AG10803 (cell line): ENCODE data around the gene OR6C4.
"Not testable (repeated sequence)": the region's sequence is repeated elsewhere in the genome, so short reads cannot be mapped to it uniquely, and the experiment has no call there.

Experiments
- DNase-seq: peaks from one replicate; pipeline ENCODE4 v3.0.0; 2010; ENCODE audit warnings: low read depth
- H3K4me3 ChIP-seq: 2 replicates; pipeline ENCODE4 v1.5.1; 2011; ENCODE audit warnings: mild to moderate bottlenecking, low read length, control low read depth
- TF ChIP-seq, protein P1 (sequence below): conservative IDR thresholded peaks from 2 replicates; pipeline ENCODE4 v1.5.1; 2011; ENCODE audit warnings: mild to moderate bottlenecking, low read length, control low read depth, inconsistent platforms

OR6C4 gene

DNA sequence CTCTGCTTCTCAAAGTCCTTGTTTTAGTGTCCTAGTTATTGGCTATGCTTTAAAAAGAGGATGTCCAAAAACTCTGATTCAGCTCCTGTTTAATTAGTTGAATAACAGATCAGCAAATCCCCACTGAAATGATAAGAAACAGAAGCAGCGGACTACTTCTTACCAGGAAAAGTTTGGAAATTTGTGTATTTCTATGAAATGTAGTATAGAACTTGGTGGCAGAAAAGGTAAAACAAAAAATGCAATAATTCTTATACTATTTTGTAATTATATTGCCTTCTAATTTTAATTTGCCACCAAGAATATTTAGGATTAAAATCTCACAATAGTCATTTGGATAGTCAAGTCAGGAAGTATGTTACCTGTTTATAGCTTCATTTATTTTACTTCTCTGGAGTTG lies 22.8 kb downstream of the OR6C4 start, which contains the start of gene OR2AP1:
Gene OR2AP1 (plus strand): TSS at position 301 of the 400 bp plus-strand sequence. CDS start 1,947 bp downstream, outside the sequence.
- no peak within 1 kb of the TSS for H3K4me3 ChIP-seq
- DNase-seq: no peak
- TF ChIP-seq, protein P1, sequence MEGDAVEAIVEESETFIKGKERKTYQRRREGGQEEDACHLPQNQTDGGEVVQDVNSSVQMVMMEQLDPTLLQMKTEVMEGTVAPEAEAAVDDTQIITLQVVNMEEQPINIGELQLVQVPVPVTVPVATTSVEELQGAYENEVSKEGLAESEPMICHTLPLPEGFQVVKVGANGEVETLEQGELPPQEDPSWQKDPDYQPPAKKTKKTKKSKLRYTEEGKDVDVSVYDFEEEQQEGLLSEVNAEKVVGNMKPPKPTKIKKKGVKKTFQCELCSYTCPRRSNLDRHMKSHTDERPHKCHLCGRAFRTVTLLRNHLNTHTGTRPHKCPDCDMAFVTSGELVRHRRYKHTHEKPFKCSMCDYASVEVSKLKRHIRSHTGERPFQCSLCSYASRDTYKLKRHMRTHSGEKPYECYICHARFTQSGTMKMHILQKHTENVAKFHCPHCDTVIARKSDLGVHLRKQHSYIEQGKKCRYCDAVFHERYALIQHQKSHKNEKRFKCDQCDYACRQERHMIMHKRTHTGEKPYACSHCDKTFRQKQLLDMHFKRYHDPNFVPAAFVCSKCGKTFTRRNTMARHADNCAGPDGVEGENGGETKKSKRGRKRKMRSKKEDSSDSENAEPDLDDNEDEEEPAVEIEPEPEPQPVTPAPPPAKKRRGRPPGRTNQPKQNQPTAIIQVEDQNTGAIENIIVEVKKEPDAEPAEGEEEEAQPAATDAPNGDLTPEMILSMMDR: no peak

DNA sequence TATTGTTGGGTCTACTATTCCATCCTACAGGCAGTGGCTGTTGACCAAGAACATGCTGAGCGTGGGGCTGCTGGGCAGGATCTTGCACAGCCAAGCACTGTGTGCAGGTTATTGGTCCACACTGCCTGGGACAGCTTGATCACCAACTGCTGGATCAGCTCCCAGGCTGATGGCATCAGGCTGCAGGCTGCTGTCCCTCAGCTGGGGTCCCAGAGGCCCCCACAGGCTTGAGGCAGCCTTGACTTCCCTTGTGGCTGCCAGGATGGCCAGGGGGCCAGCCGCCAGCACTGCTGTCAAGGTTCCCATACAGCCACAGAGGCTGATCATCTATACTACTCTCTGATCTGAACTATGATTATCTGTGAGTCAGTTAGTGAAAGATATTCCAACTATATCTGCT lies 32.7 kb downstream of the OR6C4 start:
- no peak overlapping the region for H3K4me3 ChIP-seq
- TF ChIP-seq, protein P1: no peak
- no peak for DNase-seq

DNA sequence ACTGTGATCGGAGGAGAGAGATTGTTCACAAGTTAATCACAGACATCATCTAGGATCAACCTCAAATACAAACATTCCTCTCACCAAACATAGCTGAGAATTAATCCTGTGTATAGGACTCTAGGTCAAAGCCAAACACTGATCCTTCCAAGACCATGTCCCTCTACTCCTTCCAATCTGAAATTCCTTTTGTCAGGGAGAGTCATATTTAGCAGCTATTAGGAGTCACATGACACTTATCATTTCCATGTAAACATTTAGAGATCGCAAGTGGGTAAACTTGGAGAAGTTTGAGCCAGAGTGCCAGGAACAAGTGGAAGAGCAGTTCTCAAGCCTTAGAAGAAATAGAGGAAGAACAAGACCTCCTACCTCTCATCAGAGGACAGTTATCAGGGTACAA lies 36.4 kb downstream of the OR6C4 start:
- H3K4me3 ChIP-seq: no peak overlapping the region
- DNase-seq: no peak
- TF ChIP-seq, protein P1: no peak

DNA sequence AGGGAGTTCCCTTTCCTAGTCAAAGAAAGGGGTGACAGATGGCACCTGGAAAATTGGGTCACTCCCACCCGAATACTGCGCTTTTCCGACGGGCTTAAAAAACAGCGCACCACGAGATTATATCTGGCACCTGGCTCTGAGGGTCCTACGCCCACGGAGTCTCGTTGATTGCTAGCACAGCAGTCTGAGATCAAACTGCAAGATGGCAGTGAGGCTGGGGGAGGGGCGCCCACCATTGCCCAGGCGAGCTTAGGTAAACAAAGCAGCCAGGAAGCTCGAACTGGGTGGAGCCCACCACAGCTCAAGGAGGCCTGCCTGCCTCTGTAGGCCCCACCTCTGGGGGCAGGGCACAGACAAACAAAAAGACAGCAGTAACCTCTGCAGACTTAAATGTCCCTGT lies 40.8 kb downstream of the OR6C4 start:
- not testable (repeated sequence) for H3K4me3 ChIP-seq, DNase-seq
